Loucy (cell line): ENCODE results near the gene SLC16A6.

Source experiments
- H2AFZ ChIP-seq: fragments of 200-600 bp; sonication (generic); 2 replicates; pipeline ENCODE4 v1.6.0; 2016; ENCODE audit warnings: antibody characterized with exemption, mild to moderate bottlenecking, low read length, moderate library complexity
- H3F3A ChIP-seq: fragments of 200-600 bp; 2 replicates; pipeline ENCODE4 v1.6.0; 2016; ENCODE audit warnings: antibody characterized with exemption, low read depth, mild to moderate bottlenecking
- H3K27me3 ChIP-seq: fragments of 200-600 bp; sonication (generic); 2 replicates; pipeline ENCODE4 v1.6.1; 2014; ENCODE audit warnings: low read length, mild to moderate bottlenecking; ENCODE audit not compliant: insufficient read depth, poor library complexity, severe bottlenecking
- H3K36me3 ChIP-seq: fragments of 200-600 bp; sonication (generic); 2 replicates; pipeline ENCODE4 v1.6.1; 2016; ENCODE audit warnings: low read length; ENCODE audit not compliant: insufficient read depth
- H3K4me1 ChIP-seq: fragments of 200-600 bp; sonication (generic); 2 replicates; pipeline ENCODE4 v1.5.1; 2014; ENCODE audit warnings: low read length, mild to moderate bottlenecking; ENCODE audit not compliant: insufficient read depth, poor library complexity, severe bottlenecking
- H3K4me2 ChIP-seq: fragments of 200-600 bp; sonication (generic); 2 replicates; pipeline ENCODE4 v1.6.0; 2014; ENCODE audit warnings: antibody characterized with exemption, low read length, low read depth, mild to moderate bottlenecking; ENCODE audit not compliant: poor library complexity, severe bottlenecking
- H3K4me3 ChIP-seq: fragments of 200-600 bp; sonication (generic); 2 replicates; pipeline ENCODE4 v1.5.1; 2014; ENCODE audit warnings: low read length, mild to moderate bottlenecking, mixed read lengths; ENCODE audit not compliant: poor library complexity, severe bottlenecking
- H3K79me2 ChIP-seq: fragments of 200-600 bp; sonication (generic); 2 replicates; pipeline ENCODE4 v1.6.1; 2014; ENCODE audit warnings: low read length; ENCODE audit not compliant: insufficient read depth
- H3K9ac ChIP-seq: fragments of 200-600 bp; sonication (generic); 2 replicates; pipeline ENCODE4 v1.6.0; 2014; ENCODE audit warnings: mild to moderate bottlenecking, low read depth, low read length, moderate library complexity; ENCODE audit not compliant: poor library complexity, severe bottlenecking
- H3K9me2 ChIP-seq: fragments of 200-600 bp; sonication (generic); replicated peaks from 2 replicates; pipeline ENCODE4 v1.6.1; 2016; ENCODE audit warnings: low read depth, low read length, mixed read lengths
- H3K9me3 ChIP-seq: fragments of 200-600 bp; sonication (generic); 2 replicates; pipeline ENCODE4 v1.6.1; 2014; ENCODE audit warnings: mild to moderate bottlenecking, antibody characterized with exemption, low read length, low read depth; ENCODE audit not compliant: insufficient read depth
- H4K20me1 ChIP-seq: fragments of 200-600 bp; sonication (generic); 2 replicates; pipeline ENCODE4 v1.6.0; 2014; ENCODE audit warnings: antibody characterized with exemption, low read length, mild to moderate bottlenecking; ENCODE audit not compliant: insufficient read depth, poor library complexity, severe bottlenecking
- CTCF ChIP-seq: fragments of 200-600 bp; sonication (generic); conservative IDR thresholded peaks from 2 replicates; pipeline ENCODE4 v1.5.1; 2014; ENCODE audit warnings: mild to moderate bottlenecking, antibody characterized with exemption, low read length
- EZH2phosphoT487 ChIP-seq: fragments of 200-600 bp; IDR thresholded peaks from 2 replicates; pipeline ENCODE4 v1.6.1; 2018; ENCODE audit warnings: antibody characterized with exemption, mild to moderate bottlenecking, moderate library complexity, borderline replicate concordance

The SLC16A6 gene

GRCh38 chr17:68306819-68307218 lies 15.9 kb upstream of the SLC16A6 start:
- Histone ChIP-seq H3K4me2 (no peak overlapping the region), H3K4me3 (no peak overlapping the region), H4K20me1 (no peaks in the 10 kb centered on the region), H2AFZ (no peak overlapping the region), H3K4me1 (peaks cover 10% of the 10 kb centered on the region), H3K79me2 (no peaks in the 10 kb centered on the region), H3F3A (no peaks in the 10 kb centered on the region), H3K36me3 (no peaks in the 10 kb centered on the region), H3K9ac (no peak overlapping the region), H3K9me3 (no peaks in the 10 kb centered on the region), H3K9me2 (no peaks in the 10 kb centered on the region), H3K27me3 (no peaks in the 10 kb centered on the region)
- TF ChIP-seq CTCF (no peak), EZH2phosphoT487 (no peak)

- TF ChIP-seq EZH2phosphoT487 (no peak), CTCF (no peak)
- no peaks in the 10 kb centered on the region for H4K20me1 ChIP-seq
These were observed 14.2 kb upstream of the SLC16A6 start for GRCh38 chr17:68305142-68305541.

GRCh38 chr17:68304706-68305105 lies 13.8 kb upstream of the SLC16A6 start:
- H3K4me2 ChIP-seq = no peak overlapping the region
- no peak overlapping the region for H2AFZ ChIP-seq
- TF ChIP-seq CTCF = no peak
- no peak for TF ChIP-seq EZH2phosphoT487
- no peaks in the 10 kb centered on the region for H3F3A ChIP-seq
- no peaks in the 10 kb centered on the region for H3K79me2 ChIP-seq
- H3K9me3 ChIP-seq = no peaks in the 10 kb centered on the region
- no peak overlapping the region for H3K9ac ChIP-seq
- H3K4me3 ChIP-seq = no peak overlapping the region
- H3K27me3 ChIP-seq = no peaks in the 10 kb centered on the region
- no peaks in the 10 kb centered on the region for H3K36me3 ChIP-seq
- H3K4me1 ChIP-seq = peaks cover 10% of the 10 kb centered on the region
- no peaks in the 10 kb centered on the region for H3K9me2 ChIP-seq
- H4K20me1 ChIP-seq = no peaks in the 10 kb centered on the region

More at GRCh38 chr17:68305142-68305541, 14.2 kb upstream of the SLC16A6 start:
- Histone ChIP-seq H3K79me2 (no peaks in the 10 kb centered on the region), H3K27me3 (no peaks in the 10 kb centered on the region), H3K9ac (no peak overlapping the region), H3F3A (no peaks in the 10 kb centered on the region), H3K4me2 (no peak overlapping the region), H3K4me1 (peaks cover 10% of the 10 kb centered on the region), H3K9me2 (no peaks in the 10 kb centered on the region), H3K9me3 (no peaks in the 10 kb centered on the region), H3K4me3 (no peak overlapping the region), H2AFZ (no peak overlapping the region), H3K36me3 (no peaks in the 10 kb centered on the region)
